Smooth muscle cell of the brain vasculature (primary cell): ENCODE data around the gene ITGB6.

Source experiments
- DNase-seq: peaks from one replicate; pipeline ENCODE4 v3.0.0-alpha.2; 2012; ENCODE audit warnings: low read depth, low spot score

ITGB6 gene

GRCh38 chr2:160092445-160092844 lies 107.6 kb downstream of the ITGB6 start:
- no peak for DNase-seq

GRCh38 chr2:160091381-160091780 lies 108.7 kb downstream of the ITGB6 start:
- DNase-seq: no peak

- no peak for DNase-seq
Measured at GRCh38 chr2:160087854-160088745, 112.0 kb downstream of the ITGB6 start.

- no peak for DNase-seq
Measured at GRCh38 chr2:160085662-160086061, 114.4 kb downstream of the ITGB6 start.

GRCh38 chr2:160077912-160078810 lies 121.9 kb downstream of the ITGB6 start:
- no peak for DNase-seq

GRCh38 chr2:160076914-160077313 lies 123.2 kb downstream of the ITGB6 start:
- DNase-seq: no peak

GRCh38 chr2:160076241-160076640 lies 123.8 kb downstream of the ITGB6 start:
- no peak for DNase-seq

GRCh38 chr2:160075171-160075570 lies 124.9 kb downstream of the ITGB6 start:
- DNase-seq: peak; percentile 93

- DNase-seq: no peak
Measured at GRCh38 chr2:160073284-160073888, 126.7 kb downstream of the ITGB6 start.

GRCh38 chr2:160068906-160069305 lies 131.2 kb downstream of the ITGB6 start:
- DNase-seq: no peak

- no peak for DNase-seq
Measured at GRCh38 chr2:160064916-160065315, 135.2 kb downstream of the ITGB6 start.

GRCh38 chr2:160063879-160064612 lies 136.0 kb downstream of the ITGB6 start:
- no peak for DNase-seq

- DNase-seq: no peak
Measured at GRCh38 chr2:160063271-160063670, 136.8 kb downstream of the ITGB6 start.

GRCh38 chr2:160062292-160063005 lies 137.6 kb downstream of the ITGB6 start, which contains the start of gene PLA2R1:
TSS of gene PLA2R1 (minus strand) at chr2:160062615. CDS start at chr2:160062403, 212 bp downstream.
- no peak for DNase-seq

- DNase-seq: no peak
Measured at GRCh38 chr2:160061944-160062291, 138.2 kb downstream of the ITGB6 start.

- DNase-seq: no peak
Measured at GRCh38 chr2:160061533-160061932, 138.5 kb downstream of the ITGB6 start.

GRCh38 chr2:160060297-160060696 lies 139.8 kb downstream of the ITGB6 start:
- no peak for DNase-seq

GRCh38 chr2:160057356-160057755 lies 142.7 kb downstream of the ITGB6 start:
- DNase-seq: no peak

GRCh38 chr2:160055726-160056108 lies 144.4 kb downstream of the ITGB6 start:
- no peak for DNase-seq

GRCh38 chr2:160054984-160055725 lies 144.9 kb downstream of the ITGB6 start:
- DNase-seq: no peak
